Gastrocnemius medialis (tissue), 4 donors: ENCODE measurements around the gene PYROXD2. TPM values are rescaled to one million over a fixed set of nuclear protein-coding genes. Genes with fewer than 3 reads are reported as not detected.

Experiments used
- ATAC-seq, 2 donors: fragments of 150-250 bp; one replicate each; pipeline ENCODE4 v1.9.1; 2016
- DNase-seq, 2 donors: peaks; one replicate each; pipeline ENCODE4 v3.0.0-alpha.2; 2019
- H3K27ac ChIP-seq, 4 donors: fragments of 200-600 bp; sonication (generic); 1 replicate in 1 of 4; 2 replicates in 3 of 4; pipeline ENCODE4 v1.5.1; 2016 to 2018; ENCODE audit warnings: mild to moderate bottlenecking in 2 of 4, moderate library complexity in 1 of 4
- H3K27me3 ChIP-seq, 3 donors: fragments of 200-600 bp; sonication (generic) in 2 of 3; 1 replicate in 1 of 3; 2 replicates in 2 of 3; pipeline versions ENCODE4 v1.5.1 to v1.6.0; 2016 to 2019; ENCODE audit warnings: mild to moderate bottlenecking in 1 of 3, moderate library complexity in 1 of 3
- H3K36me3 ChIP-seq, 2 donors: fragments of 200-600 bp; sonication (generic) in 1 of 2; one replicate each; pipeline ENCODE4 v1.5.1; 2017 to 2018
- H3K4me1 ChIP-seq, 2 donors: fragments of 200-600 bp; sonication (generic) in 1 of 2; one replicate each; pipeline ENCODE4 v1.5.1; 2016 to 2017; ENCODE audit warnings: mild to moderate bottlenecking in 2 of 2
- H3K4me3 ChIP-seq, 4 donors: fragments of 200-600 bp; sonication (generic) in 3 of 4; 1 replicate in 1 of 4; 2 replicates in 3 of 4; pipeline ENCODE4 v1.5.1; 2016 to 2019; ENCODE audit warnings: mild to moderate bottlenecking in 2 of 4
- H3K9me3 ChIP-seq, 3 donors: fragments of 200-600 bp; sonication (generic) in 2 of 3; 1 replicate in 1 of 3; 2 replicates in 2 of 3; pipeline ENCODE4 v1.5.1; 2016 to 2019
- CTCF ChIP-seq, 5 experiments: fragments of 450-650 bp in 3 of 5; fragments of 200-600 bp in 2 of 5; sonication (generic) in 2 of 5; IDR thresholded peaks in 4 of 5; conservative IDR thresholded peaks in 1 of 5; 1 replicate in 4 of 5; 2 replicates in 1 of 5; pipeline ENCODE4 v1.5.1; 2016 to 2019; ENCODE audit warnings: antibody characterized with exemption in 5 of 5, mild to moderate bottlenecking in 3 of 5, moderate library complexity in 3 of 5
- POLR2A ChIP-seq, 2 donors: fragments of 450-650 bp; IDR thresholded peaks; one replicate each; pipeline ENCODE4 v1.6.1; 2017; ENCODE audit warnings: antibody characterized with exemption in 2 of 2, mild to moderate bottlenecking in 2 of 2, moderate library complexity in 2 of 2
- in situ Hi-C, 4 donors: fragments of 200-750 bp; cut with MboI; loops; one replicate each; pipeline versions ENCODE4 v1.15.0 to v1.8.0; 2017; ENCODE audit warnings: low sequenced_read_pairs in 4 of 4
- intact Hi-C: fragments of 100-400 bp; cut with DNase I; formaldehyde crosslinking; loops from one replicate; pipeline ENCODE4 v1.15.1; 2023; ENCODE audit warnings: low total_unique reads
- microRNA counts, 2 donors: library from miRNA; unstranded; fragments of <30 nt; microRNA quantifications; one replicate each; lab custom pipeline; 2016
- microRNA-seq, 2 donors: library from miRNA; unstranded; fragments of <30 nt; microRNA quantifications; one replicate each; pipeline ENCODE4, GENCODE V29; 2016; ENCODE audit warnings: borderline replicate concordance in 2 of 2
- total RNA-seq, 4 donors: library from RNA; depleted of rRNA; stranded (reverse); fragments of >200 nt; gene quantifications; one replicate each; pipeline versions ENCODE4 v1.1.0 to v1.2.3, GENCODE V29; 2016

Gene PYROXD2
- total RNA-seq, 4 donors from 2014 or later: 0.22 to 7.8 (median 1.3) TPM

- ATAC-seq (no peak), DNase-seq (no peak)
- H3K36me3 ChIP-seq: no peaks in the 10 kb centered on the region
- no peak for TF ChIP-seq POLR2A (IDR thresholded peaks at IDR 0.05)
- no peak for TF ChIP-seq CTCF (IDR thresholded peaks at IDR 0.05 in 4 of 5, conservative IDR thresholded peaks at IDR 0.05 in 1 of 5)
- intact Hi-C loops: no loop called here
- H3K9me3 ChIP-seq: no peaks in the 10 kb centered on the region
- in situ Hi-C loops: no loop called here
- peaks cover 22 to 26% of the 10 kb centered on the region in 2 donors for H3K4me1 ChIP-seq
- peak overlapping the region; percentile 66 to 86 (median 82) for H3K27ac ChIP-seq
- no peaks in the 10 kb centered on the region for H3K27me3 ChIP-seq
- H3K4me3 ChIP-seq: no peak overlapping the region
Observed at GRCh38 chr10:98337484-98337883, 77.5 kb downstream of the PYROXD2 start.

MicroRNAs encoded within 50 kb of the gene (microRNA counts, 767-probe panel; counts per million panel counts)
- 356 to 448 counts per million in 2 donors for microRNA hsa-miR-1287 (lab: Ali Mortazavi, UCI)

Small RNA genes within 50 kb of the gene (microRNA-seq; reads per million reads assigned to microRNA genes)
- gene MIR1287 (32.4 to 71.0 reads per million in 2 donors), gene MIR4685 (0 to 2.4 reads per million in 2 donors)

Other genes starting within 250 kb of the PYROXD2 start
- gene LOXL4, start 147.0 kb downstream of the PYROXD2 start, total RNA-seq: 1 to 10 TPM; 1.6 to 6.9 (median 4.7) TPM
- gene HPS1, start 31.8 kb upstream of the PYROXD2 start, total RNA-seq: 10 to 100 TPM; 10.6 to 26.0 (median 18.3) TPM